Hindlimb muscle (tissue), 1 donor: Measurements from ENCODE around the gene BABAM2. TPM values are rescaled to one million over a fixed set of nuclear protein-coding genes. Genes with fewer than 3 reads are reported as not detected.
A peak's percentile ranks its signal among the peaks of the same experiment; 100 is the strongest.
"Not testable (repeated sequence)": the region's sequence is repeated elsewhere in the genome, so short reads cannot be mapped to it uniquely, and the experiment has no call there.

Experiments
- DNase-seq: peaks from one replicate; pipeline ENCODE4 v3.0.0-alpha.2; 2013
- polyA plus RNA-seq: library from polyadenylated mRNA; unstranded; fragments of 120-200 nt; gene quantifications from one replicate; pipeline ENCODE4 v1.2.1, GENCODE V29; 2013; ENCODE audit not compliant: insufficient read length

BABAM2 gene
- polyA plus RNA-seq, 1 donor = 26.4 TPM

GRCh38 chr2:28318462-28319117 is 428.1 kb downstream of the BABAM2 start:
- DNase-seq = no peak

DNA sequence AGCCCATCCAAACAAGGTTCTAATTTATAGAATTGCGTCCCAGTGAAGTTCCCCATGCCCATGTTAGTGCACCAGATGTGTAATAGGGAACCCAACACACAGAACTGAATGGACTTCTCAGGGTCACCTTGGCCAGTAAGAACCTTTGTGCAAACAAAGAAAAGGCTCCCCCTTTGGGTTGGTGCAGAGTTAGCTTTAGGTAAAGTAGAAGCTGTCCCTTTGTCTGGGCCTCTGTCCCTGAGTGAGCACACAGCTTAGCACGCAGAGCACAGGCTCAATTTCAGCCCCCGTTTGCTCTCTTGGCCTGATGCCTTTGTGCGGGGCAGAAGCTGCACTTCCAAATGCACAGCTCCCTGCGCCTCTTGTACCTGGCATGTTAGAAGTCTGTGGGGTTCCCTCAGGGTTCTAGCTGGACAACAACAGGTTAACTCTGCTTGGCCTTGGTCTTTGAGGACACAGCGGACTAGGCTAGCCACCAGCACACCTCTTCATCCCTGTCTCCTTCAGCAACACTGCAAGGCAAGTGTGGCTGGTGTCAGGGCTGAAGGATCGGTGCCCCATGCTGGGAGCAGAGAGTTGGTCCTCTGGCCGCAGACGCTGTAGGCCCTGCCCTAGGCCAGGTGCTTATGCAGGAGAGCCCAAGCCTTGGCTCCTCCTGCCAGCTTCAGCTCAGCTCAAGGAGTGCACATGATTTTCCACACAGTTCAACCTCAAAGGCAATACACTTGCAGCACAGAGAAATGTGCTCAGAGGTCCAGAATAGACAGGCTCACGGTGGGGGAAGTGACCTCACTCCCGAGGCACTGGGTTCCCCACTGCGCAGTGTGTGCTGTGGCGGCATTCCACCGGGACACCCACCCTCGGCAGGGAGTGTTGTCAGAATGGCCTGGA is 428.8 kb downstream of the BABAM2 start:
- no peak for DNase-seq

GRCh38 chr2:28320009-28320365 is 429.5 kb downstream of the BABAM2 start:
- no peak for DNase-seq

DNA sequence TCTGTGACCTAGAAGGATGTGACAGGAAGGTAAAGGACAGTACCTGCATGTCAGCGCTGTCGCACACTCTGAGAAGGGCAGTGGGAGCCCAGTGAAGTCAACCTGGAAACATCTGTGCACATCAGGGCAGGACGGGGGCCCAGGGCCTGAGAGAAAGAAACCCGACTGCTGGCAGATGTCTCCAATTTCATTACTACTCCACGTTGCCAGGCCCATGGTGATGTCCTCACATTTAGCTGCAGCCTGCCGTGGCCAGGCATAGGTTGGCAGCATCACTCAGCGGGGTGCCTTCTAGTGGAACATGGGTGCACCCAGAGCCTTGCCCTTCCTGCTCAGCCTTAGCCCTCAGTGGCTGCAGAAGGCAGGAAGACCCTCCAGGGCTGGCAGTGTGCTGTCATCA is 429.8 kb downstream of the BABAM2 start:
- no peak for DNase-seq

DNA sequence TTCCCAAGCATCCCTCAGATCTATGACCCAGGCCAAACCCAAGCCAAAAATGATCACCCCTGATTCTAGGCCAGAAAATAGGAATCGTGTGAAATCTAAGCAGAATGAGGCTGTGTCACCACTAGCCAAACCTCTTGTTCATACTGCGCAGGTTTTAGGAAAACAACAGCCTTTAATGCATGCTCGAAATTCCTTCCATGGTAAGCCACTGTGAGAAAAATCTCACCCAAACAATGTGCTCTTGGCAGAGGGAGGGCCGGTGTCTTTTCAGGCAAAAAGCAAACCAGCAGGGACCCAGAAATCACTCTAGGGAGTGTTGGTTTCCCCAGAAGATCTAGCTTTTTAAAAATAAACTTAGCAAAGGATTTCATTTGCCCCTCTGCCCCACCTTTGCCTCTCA is 430.9 kb downstream of the BABAM2 start:
- no peak for DNase-seq

- DNase-seq = no peak
Measured at GRCh38 chr2:28322051-28322450, 431.5 kb downstream of the BABAM2 start.

DNA sequence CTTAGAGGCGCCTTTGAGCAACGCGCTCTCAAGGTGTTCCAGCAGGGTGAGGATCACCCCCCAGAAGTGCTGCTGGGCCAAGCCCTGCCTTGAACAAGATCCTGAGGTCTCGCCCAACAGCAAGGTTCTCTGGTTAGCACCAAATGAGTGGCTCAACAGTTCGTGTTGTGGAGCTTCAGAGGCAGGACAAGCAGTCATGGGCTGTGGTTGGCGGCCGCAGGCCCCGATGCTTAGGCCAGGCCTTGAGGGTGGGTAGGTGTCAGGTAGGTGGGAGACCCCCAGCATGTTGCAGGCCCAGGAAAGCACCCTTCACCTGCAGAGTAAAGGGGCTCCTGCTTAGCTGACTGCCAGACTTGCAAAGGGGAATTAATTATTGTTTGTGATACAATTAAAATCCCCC is 431.9 kb downstream of the BABAM2 start:
- no peak for DNase-seq

- DNase-seq = no peak
Measured at GRCh38 chr2:28322981-28323396, 432.5 kb downstream of the BABAM2 start.

DNA sequence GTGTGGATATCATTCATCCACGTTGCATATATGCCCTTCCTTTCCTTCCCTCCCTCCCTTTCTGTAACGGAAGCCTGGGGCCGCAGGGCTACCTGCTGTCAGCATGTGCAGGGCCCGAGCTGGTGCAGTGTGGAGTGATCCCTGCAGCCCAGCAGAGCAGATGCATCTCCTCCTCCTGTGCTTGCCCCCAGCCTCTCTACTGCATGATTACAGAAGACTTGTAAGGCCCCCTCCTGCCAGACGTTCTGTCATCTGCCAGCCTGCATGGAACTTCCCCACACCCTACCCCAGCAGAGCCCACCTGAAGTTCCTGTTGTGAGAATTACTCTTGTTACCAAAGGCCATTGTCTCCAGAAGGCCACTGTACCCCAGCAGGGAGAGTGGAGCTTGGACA is 434.6 kb downstream of the BABAM2 start:
- DNase-seq = no peak

GRCh38 chr2:28325567-28326468 is 435.3 kb downstream of the BABAM2 start:
- DNase-seq = no peak

DNA sequence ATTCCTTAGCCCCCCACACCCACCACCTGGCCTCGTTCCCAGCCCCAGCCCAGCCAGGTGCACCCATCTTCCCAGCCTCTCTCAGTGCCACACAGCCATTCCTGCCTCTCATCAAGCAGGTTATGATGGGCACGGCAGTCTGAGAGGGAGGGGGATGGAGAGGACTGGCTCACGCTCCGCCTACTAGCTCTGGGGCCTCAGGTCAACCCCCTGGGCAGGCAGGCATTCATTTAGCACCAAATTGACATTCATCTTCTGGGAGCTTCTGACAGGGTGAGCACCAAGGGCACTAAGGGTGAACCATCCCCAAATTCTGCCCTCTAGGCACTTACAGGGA is 435.9 kb downstream of the BABAM2 start:
- no peak for DNase-seq

DNA sequence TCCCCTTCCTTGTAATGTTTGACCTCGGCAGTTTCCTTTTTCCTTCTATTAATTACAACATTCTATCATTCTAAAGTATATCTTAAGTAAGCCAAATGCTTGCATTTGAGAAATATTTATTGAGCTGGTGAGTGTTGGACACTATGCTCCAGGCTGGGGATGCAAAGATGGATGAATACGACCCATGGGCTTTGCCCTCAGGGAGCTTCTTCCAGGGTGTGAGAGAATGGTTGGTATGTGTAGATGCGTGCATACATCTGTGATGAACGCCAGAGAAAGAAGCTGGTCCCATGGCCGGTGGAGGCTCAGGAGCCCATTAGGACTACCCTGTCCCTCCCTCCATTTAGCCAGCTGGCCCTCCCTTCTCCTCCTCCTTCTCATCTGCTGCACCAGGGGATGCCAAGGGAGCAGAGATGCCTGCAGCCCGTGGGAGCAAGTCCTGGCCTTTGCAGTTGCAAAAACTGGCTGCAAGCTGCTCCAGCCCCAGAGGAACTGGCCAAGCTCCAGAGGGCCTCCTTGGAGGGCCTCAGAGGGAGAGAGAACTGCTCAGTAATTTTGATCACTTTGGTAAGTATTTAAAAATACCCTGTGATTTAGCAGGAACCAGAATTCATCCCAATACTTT is 436.5 kb downstream of the BABAM2 start:
- no peak for DNase-seq

- no peak for DNase-seq
Measured at GRCh38 chr2:28327581-28327955, 437.0 kb downstream of the BABAM2 start.

DNA sequence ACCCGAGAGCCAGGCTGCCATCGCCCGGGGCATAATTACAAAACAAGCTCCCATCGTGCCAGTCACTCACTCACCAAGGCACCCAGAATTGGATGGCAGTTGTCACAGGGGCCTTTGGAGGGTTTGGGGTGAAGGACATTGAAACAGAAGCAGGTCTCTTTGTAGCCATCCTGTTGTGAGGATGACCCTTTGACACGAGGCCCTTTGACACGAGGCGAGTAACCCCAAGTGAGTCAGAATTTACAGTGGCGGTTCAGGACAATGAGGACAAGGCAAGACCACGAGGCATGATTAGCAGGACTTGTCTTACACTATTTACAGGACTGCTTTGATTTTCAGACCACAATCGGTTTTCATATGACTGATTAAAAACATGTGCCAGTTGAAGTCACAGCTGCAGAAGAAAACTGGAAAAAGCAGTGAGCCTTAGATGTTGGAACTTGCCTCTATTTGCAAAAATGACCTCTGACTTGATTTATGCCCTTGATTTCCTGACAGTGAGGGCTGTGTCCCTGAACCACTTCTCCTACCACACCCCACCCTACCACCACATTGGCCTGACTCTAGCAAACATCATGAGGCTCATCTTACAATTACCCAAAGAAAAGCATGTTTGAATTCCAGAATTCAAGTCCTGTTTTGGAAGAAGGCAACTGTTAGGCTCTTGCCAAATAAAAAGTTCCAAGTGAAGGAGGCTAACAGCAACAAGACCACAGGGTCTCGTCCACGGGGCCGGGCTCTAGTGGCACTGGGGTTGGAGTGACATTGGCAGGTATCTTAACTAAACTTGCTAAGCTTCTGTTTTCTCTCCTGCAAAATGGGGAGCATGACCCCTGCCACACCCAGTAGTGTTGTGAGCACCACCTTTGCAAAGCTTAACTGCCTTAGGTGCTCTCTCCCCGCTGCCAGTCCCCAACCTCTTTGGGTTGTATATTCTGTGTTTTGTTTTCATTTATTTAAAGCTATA is 437.7 kb downstream of the BABAM2 start:
- no peak for DNase-seq

- no peak for DNase-seq
Measured at GRCh38 chr2:28329184-28329583, 438.7 kb downstream of the BABAM2 start.

GRCh38 chr2:28330722-28331121 is 440.2 kb downstream of the BABAM2 start:
- not testable (repeated sequence) for DNase-seq

- not testable (repeated sequence) for DNase-seq
Measured at GRCh38 chr2:28331797-28332196, 441.3 kb downstream of the BABAM2 start.

DNA sequence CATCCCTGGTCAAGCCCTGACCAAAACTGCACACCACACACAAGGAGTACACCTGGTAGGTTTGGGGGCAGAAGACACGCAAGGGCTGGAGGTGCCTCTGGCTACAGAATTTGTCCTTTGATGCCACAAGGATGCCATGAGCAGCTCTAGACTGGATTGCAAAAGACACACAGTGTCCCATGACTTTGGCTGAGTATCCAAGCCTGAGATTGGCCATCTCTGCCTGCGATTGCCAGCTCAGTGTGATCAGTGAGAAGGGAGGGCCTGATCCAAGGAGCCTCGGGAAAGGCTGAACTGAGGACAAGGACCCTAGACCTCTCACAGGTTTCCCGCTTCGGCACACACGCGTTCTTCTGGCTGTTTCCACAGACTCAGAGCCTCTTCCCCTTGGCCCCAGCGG is 442.2 kb downstream of the BABAM2 start:
- no peak for DNase-seq

GRCh38 chr2:28333606-28334526 is 443.3 kb downstream of the BABAM2 start:
- DNase-seq = peak; percentile 51

- DNase-seq = no peak
Measured at GRCh38 chr2:28334527-28334894, 444.0 kb downstream of the BABAM2 start.
